Common myeloid progenitor, CD34-positive (primary cell): ENCODE measurements around the gene DRAXIN.
A peak's percentile ranks its signal among the peaks of the same experiment; 100 is the strongest.

Experiments
- CTCF ChIA-PET: fragments of 350-600 bp; sonication (Branson Sonifier 250); formaldehyde crosslinking; loops from one replicate; lab custom pipeline; 2021; ENCODE audit warnings: antibody characterized with exemption; lab: Charles Lee
- POLR2A ChIA-PET: fragments of 350-600 bp; sonication (Branson Sonifier 250); formaldehyde crosslinking; loops from one replicate; lab custom pipeline; 2021; ENCODE audit warnings: antibody characterized with exemption; lab: Charles Lee
- DNase-seq, 3 donors: peaks; one replicate each; pipeline versions ENCODE4 v3.0.0 to v3.0.0-alpha.2; 2013
- H3K27ac ChIP-seq, 2 experiments: 1 replicate in 1 of 2; 2 replicates in 1 of 2; pipeline ENCODE4 v1.7.0; 2013; ENCODE audit warnings: inconsistent platforms in 2 of 2, low read length in 2 of 2, mild to moderate bottlenecking in 2 of 2, low read depth in 1 of 2, moderate library complexity in 1 of 2; ENCODE audit not compliant: severe bottlenecking in 2 of 2, insufficient read depth in 1 of 2, poor library complexity in 1 of 2
- H3K27me3 ChIP-seq, 5 experiments: replicated peaks in 2 of 5; 1 replicate in 3 of 5; 2 replicates in 2 of 5; pipeline versions ENCODE4 v1.6.1 to v1.7.0; 2013; ENCODE audit warnings: low read length in 4 of 5, mild to moderate bottlenecking in 2 of 5, moderate library complexity in 2 of 5, inconsistent platforms in 1 of 5; ENCODE audit not compliant: insufficient read depth in 5 of 5, control insufficient read depth in 4 of 5
- H3K36me3 ChIP-seq, 4 experiments: 1 replicate in 2 of 4; 2 replicates in 2 of 4; pipeline versions ENCODE4 v1.6.1 to v1.7.0; 2013; ENCODE audit warnings: low read length in 3 of 4, control low read depth in 1 of 4, mild to moderate bottlenecking in 1 of 4; ENCODE audit not compliant: control insufficient read depth in 4 of 4, insufficient read depth in 4 of 4
- H3K4me1 ChIP-seq, 4 experiments: 1 replicate in 3 of 4; 2 replicates in 1 of 4; pipeline versions ENCODE4 v1.6.1 to v1.7.1; 2013; ENCODE audit warnings: low read length in 3 of 4, mild to moderate bottlenecking in 3 of 4, control low read depth in 1 of 4, inconsistent platforms in 1 of 4, moderate library complexity in 1 of 4; ENCODE audit not compliant: control insufficient read depth in 4 of 4, insufficient read depth in 4 of 4; ENCODE audit errors: control extremely low read depth in 1 of 4
- H3K4me3 ChIP-seq, 7 experiments: 1 replicate in 4 of 7; 2 replicates in 3 of 7; pipeline versions ENCODE4 v1.5.1 to v1.7.0; 2013; ENCODE audit warnings: mild to moderate bottlenecking in 7 of 7, low read length in 6 of 7, moderate library complexity in 6 of 7, inconsistent platforms in 2 of 7, low read depth in 2 of 7, control low read depth in 1 of 7; ENCODE audit not compliant: insufficient read depth in 4 of 7, control insufficient read depth in 1 of 7; ENCODE audit errors: extremely low read depth in 1 of 7
- H3K9me3 ChIP-seq, 5 experiments: 1 replicate in 4 of 5; 2 replicates in 1 of 5; pipeline versions ENCODE4 v1.6.1 to v1.7.1; 2013; ENCODE audit warnings: low read length in 4 of 5, mild to moderate bottlenecking in 2 of 5, inconsistent platforms in 1 of 5, low read depth in 1 of 5, moderate library complexity in 1 of 5; ENCODE audit not compliant: control insufficient read depth in 4 of 5, insufficient read depth in 2 of 5; ENCODE audit errors: control extremely low read depth in 1 of 5
- WGBS: methylation state at CpG from one replicate; pipeline ENCODE4 v1.1.5; 2013; ENCODE audit not compliant: insufficient coverage; 5-methylcytosine and 5-hydroxymethylcytosine counted together

The DRAXIN gene

DNA sequence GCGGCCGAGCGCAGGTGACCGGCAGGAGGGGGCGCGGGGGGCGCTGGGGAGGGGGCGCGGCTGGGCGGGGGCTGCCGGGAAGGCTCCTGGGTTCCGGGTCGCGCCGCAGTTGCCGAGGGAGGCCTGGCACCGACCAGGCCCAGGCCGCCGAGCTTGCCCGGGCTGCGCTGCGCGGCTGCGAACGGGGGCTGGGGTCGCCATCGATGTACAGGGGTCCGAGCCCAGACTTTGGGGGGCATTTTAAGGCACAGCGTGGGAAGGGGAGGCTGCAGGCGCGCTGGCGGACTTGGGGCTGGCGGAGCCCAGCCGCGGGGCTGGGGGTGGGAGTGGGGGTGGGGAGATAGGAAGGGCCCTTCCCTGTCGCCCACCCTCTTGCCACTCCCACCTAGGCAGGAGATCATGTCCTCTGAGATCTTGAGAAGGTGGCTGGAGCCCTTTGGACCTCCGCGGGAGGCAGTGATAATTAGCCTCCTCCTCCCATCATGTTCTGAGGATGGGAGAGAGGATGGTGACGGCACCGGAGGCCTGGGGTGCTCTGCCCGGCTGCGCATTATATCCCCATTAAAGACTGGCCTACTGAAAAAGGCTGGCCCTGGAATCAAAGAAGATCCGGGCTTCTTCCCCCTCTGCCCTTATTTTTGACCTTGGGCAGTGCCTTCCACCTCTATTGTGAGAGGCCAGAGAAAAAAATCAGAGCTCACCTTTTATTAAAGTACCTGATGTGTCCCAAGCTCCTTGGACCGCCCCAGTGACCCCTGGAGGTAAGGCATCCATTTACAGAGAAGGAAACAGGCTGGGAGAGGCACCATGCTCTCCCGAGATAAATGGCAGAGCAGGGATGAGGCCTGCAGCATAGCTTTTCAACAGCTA is 36.3 kb upstream of the DRAXIN start:
- ChIA-PET POLR2A (no interaction called here), CTCF (interaction anchor here (0.8 to 4.0 kb wide), 4 partner anchors 9 to 65 kb away, joined by 3 to 14 read pairs (median 3); partner anchors contain the start of gene FBXO6)
- Histone ChIP-seq H3K36me3 (peaks cover 0 to 4% (median 0%) of the 10 kb centered on the region in 4 experiments), H3K4me1 (peaks cover 0 to 24% (median 18%) of the 10 kb centered on the region in 4 experiments), H3K9me3 (no peaks in the 10 kb centered on the region), H3K4me3 (peak overlapping the region in 6 of 7 experiments; percentile 34 to 75 (median 58)), H3K27ac (no peak overlapping the region), H3K27me3 (peaks cover 2 to 29% (median 8%) of the 10 kb centered on the region in 5 experiments)
- DNase-seq: no peak
- WGBS: 10% methylated on average over 26 of the region's 45 CpGs

DNA sequence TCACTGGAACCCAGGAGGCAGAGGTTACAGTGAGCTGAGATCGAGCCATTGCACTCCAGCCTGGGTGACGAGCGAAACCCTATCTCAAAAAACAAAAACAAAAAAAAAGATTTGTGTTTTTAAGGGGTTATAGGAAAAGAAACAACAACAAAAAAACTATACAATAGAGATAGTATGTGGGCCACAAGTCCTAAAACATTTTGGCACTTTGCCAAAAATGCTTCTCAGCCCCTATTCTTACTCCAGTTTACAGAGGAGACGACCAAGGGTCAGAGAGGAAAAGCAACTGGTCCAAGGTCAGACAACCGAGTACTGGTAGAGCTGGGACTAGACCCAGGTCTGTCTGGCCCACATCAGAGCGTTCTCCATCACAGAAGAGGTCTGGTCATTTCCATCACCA is 33.9 kb upstream of the DRAXIN start:
- no peak overlapping the region for H3K4me3 ChIP-seq
- peaks cover 0 to 8% (median under 1%) of the 10 kb centered on the region in 5 experiments for H3K27me3 ChIP-seq
- CTCF ChIA-PET: no interaction called here
- POLR2A ChIA-PET: no interaction called here
- H3K36me3 ChIP-seq: peaks cover 0 to 4% (median 0%) of the 10 kb centered on the region in 4 experiments
- H3K4me1 ChIP-seq: peaks cover 0 to 18% (median 12%) of the 10 kb centered on the region in 4 experiments
- DNase-seq: no peak
- H3K27ac ChIP-seq: no peak overlapping the region
- H3K9me3 ChIP-seq: no peaks in the 10 kb centered on the region
- 100% methylated on average over 3 of the region's 6 CpGs for WGBS

DNA sequence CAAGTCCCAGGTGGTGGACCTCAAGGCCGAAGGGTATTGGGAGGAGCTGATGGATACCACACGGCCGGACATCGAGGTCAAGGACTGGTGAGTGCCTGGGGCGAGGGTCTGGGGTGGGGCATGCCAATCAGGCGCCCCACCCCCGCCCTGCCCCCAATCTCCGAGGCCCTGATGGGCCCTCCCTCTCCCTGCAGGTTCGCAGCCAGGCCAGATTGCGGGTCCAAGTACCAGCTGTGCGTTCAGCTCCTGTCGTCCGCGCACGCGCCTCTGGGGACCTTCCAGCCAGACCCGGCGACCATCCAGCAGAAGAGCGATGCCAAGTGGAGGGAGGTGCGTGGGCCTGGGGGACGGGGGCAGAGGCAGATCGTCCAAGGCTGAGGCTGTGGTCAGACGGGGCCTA is 33.0 kb upstream of the DRAXIN start:
- POLR2A ChIA-PET: no interaction called here
- WGBS: 98% methylated on average over 23 of the region's 23 CpGs
- H3K27ac ChIP-seq: no peak overlapping the region
- peaks cover 0 to 18% (median 12%) of the 10 kb centered on the region in 4 experiments for H3K4me1 ChIP-seq
- no peak for DNase-seq
- no peaks in the 10 kb centered on the region for H3K9me3 ChIP-seq
- peaks cover 0 to 7% (median 0%) of the 10 kb centered on the region in 5 experiments for H3K27me3 ChIP-seq
- CTCF ChIA-PET: interaction anchor here (1.1 to 1.3 kb wide), 2 partner anchors 8 to 16 kb away, joined by 3 to 4 read pairs; no protein-coding TSS in a partner anchor
- peaks cover 0 to 4% (median 0%) of the 10 kb centered on the region in 4 experiments for H3K36me3 ChIP-seq
- no peak overlapping the region for H3K4me3 ChIP-seq

DNA sequence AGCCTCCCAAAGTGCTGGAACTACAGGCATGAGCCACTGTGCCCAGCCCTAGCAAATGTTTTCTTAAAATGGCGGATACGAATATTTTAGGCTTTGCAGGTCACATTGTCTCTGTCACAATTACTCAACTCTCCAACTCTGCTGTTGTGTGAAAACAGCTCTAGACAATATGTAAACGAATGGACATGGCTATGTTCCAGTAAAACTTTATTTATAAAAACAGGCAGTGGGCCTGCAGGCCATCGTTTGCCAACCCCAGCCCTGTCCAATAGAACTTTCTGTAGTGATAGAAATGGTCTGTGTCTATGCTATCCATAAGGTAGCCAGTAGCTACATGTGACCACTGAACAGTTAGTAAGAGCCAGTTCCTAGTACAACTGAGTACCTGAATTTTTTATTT is 31.8 kb upstream of the DRAXIN start:
- DNase-seq: no peak
- H3K9me3 ChIP-seq: no peaks in the 10 kb centered on the region
- H3K36me3 ChIP-seq: peaks cover 0 to 4% (median 0%) of the 10 kb centered on the region in 4 experiments
- CTCF ChIA-PET: interaction anchor here (1.3 to 5.9 kb wide), 2 partner anchors 9 to 11 kb away, joined by 4 to 27 read pairs; no protein-coding TSS in a partner anchor
- peaks cover 0 to 20% (median 18%) of the 10 kb centered on the region in 4 experiments for H3K4me1 ChIP-seq
- H3K27me3 ChIP-seq: no peaks in the 10 kb centered on the region
- no peak overlapping the region for H3K4me3 ChIP-seq
- H3K27ac ChIP-seq: no peak overlapping the region
- POLR2A ChIA-PET: no interaction called here
- 100% methylated on average over 2 of the region's 4 CpGs for WGBS

DNA sequence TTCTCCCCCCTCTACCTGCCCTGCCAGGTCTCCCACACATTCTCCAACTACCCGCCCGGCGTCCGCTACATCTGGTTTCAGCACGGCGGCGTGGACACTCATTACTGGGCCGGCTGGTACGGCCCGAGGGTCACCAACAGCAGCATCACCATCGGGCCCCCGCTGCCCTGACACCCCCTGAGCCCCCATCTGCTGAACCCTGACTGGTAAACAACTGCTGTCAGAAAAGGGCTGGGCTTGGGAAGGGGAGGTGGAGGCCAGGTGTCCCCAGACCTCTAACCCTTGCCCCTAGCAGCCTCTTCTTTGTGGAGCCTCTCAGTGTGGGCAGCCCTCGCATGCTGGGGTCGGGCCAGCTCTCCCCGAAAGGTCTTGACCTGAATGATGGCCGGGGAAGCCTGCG is 30.4 kb upstream of the DRAXIN start:
- H3K4me3 ChIP-seq: no peak overlapping the region
- peaks cover 0 to 13% (median 9%) of the 10 kb centered on the region in 4 experiments for H3K4me1 ChIP-seq
- no peak overlapping the region for H3K27ac ChIP-seq
- 99% methylated on average over 15 of the region's 17 CpGs for WGBS
- H3K27me3 ChIP-seq: no peaks in the 10 kb centered on the region
- ChIA-PET POLR2A (no interaction called here), CTCF (interaction anchor here (1.5 to 5.9 kb wide), 3 partner anchors 12 to 65 kb away, joined by 3 to 33 read pairs (median 27); no protein-coding TSS in a partner anchor)
- DNase-seq: no peak
- H3K9me3 ChIP-seq: no peaks in the 10 kb centered on the region
- peaks cover 0 to 4% (median 0%) of the 10 kb centered on the region in 4 experiments for H3K36me3 ChIP-seq

DNA sequence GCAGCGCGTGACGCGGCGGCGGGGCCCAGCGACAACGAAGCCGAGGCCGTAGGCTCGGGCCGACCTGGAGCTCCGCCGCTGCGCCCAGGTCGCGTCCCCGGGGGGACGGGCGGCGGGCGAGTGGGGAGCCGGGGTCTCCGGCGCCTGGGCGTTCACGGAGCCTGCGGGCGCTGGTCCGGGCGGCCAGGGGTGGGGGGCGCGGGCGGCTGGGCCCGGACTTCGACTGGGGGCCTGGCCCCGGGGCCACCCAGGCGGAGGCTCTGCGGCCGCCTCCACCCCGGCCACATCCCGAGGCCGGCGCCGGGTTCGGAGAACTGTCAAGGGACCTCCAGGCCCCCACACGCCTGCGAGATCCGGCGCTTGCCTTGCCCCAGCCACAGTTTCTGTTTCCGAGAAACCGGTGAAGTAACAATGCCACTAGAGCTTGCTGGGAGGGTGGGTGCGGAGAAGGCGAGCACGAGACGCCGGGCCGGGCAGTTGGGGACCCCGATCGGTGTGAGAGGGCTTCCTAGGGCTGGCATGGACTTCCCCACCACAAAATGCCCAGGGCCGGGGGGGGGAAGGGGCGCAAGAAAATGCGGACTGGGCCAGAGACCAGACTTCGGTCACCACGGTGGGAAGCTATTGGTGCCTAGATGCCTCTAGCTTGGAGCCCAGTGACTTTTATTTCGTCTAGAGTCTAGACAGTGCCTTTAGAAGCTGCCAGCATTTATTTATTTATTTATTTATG is 27.0 kb upstream of the DRAXIN start:
- DNase-seq: peak; percentile 43 to 76 (median 67)
- H3K9me3 ChIP-seq: no peaks in the 10 kb centered on the region
- POLR2A ChIA-PET: interaction anchor here (0.8 to 2.6 kb wide), 5 partner anchors 28 to 243 kb away, joined by 3 to 7 read pairs (median 5); no protein-coding TSS in a partner anchor
- peaks cover 0 to 13% (median 9%) of the 10 kb centered on the region in 4 experiments for H3K4me1 ChIP-seq
- peak overlapping the region; percentile 38 to 74 (median 67) for H3K4me3 ChIP-seq
- CTCF ChIA-PET: interaction anchor here (0.7 to 5.9 kb wide), 18 partner anchors 9 to 85 kb away, joined by 3 to 33 read pairs (median 5); partner anchors contain the start of gene DRAXIN
- peaks cover 0 to 7% (median 4%) of the 10 kb centered on the region in 4 experiments for H3K36me3 ChIP-seq
- WGBS: 0% methylated on average over 65 of the region's 66 CpGs
- no peaks in the 10 kb centered on the region for H3K27me3 ChIP-seq
- H3K27ac ChIP-seq: peak overlapping the region in 1 of 2 experiments; percentile 73
